Medulla oblongata (tissue), 1 donor: ENCODE data around the gene TBL3.
A peak's percentile ranks its signal among the peaks of the same experiment; 100 is the strongest.
"Not testable (repeated sequence)": the region's sequence is repeated elsewhere in the genome, so short reads cannot be mapped to it uniquely, and the experiment has no call there.

Experiments
- DNase-seq: peaks from one replicate; pipeline ENCODE4 v3.0.0-alpha.2; 2015; ENCODE audit errors: extremely low spot score

Gene TBL3

DNA sequence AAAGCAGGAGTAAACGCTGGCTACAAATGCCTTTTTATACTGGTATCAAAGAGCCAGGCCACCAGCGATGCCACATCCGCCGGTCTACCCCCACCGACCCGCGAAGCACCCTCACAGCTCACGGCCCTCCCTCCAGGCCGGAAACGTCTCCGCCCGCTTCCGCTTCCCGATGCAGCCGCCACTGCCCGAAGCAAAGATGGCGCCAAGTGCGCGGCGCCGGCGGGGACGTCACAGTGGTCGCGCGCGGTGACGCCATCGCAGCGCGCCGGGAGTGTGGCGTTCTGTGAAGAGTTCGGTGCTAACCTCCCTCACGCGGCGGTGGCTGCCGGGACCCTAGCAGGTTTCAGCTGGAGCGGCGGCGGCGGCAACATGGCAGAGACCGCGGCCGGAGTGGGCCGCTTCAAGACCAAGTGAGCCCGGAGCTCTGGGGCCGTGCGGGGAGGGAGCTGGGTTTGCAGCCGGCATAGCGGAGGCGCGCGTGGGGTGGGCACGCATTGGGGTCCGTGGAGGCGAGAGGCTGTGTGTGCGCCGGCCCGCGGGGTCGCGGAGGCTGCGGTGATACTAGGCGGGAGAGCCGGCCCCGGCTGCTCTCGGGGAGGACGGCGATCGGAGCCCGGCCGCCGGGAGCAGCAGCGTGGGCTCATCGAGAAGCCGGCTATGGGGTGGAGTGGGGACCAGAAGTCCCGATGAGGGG lies at the start of gene TBL3:
Gene TBL3, plus strand, starts transcription at position 258 of the 694 bp plus-strand sequence. Its CDS starts 112 bp downstream, at position 370.
- peak; percentile 94 for DNase-seq

DNA sequence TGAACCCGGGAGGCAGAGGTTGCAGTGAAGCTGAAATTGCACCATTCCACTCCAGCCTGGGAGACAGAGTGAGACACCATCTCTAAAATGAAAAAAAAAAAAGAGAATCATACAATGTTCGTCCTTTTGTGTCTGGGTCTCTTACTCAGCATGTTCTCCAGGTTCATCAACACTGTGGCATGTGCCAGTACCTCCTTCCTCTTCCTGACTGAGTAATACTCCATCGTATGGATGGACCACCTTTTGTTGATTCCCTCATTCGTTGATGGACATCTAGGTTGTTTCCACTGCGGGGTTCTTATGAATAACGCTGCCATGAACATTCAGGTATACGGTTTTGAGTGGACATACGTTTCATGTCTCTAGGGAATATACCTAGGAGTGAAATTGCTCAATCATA lies 49.5 kb upstream of the TBL3 start:
- no peak for DNase-seq

DNA sequence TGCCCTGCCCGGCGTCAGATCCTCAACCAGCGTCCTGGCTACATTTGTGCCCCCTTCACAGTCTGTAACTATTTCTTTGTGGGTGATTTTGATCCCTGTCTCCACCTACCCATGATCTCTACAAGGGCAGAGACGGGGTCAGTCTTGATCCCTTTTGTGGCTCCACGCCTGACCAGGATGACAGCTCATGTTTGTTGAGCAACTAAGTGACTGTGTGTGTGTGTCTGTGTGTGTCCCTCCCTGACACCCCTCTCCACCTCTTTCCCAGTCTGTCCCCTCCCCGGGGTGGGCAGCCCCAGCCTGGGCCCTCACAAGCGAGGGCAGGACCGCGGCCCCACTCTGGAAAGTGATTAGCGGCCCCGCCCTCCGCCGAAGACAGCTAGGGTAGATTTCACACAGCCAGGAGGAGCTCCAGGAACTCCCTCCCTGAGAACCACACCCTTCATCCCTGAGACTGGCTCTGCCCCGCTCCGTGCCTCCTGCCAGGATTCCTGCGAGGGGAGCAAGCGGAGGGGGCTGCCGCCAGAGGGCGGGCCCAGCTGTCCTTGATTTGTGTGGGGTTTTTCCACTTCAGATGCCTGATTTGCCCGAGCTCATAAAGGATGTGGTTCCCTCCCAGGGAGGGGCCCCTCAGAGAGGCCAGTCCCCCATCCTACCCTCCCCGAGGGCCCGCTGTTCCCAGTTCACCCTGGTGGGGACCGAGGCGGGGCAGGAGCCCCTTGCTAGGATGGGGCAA lies 48.4 kb upstream of the TBL3 start:
- no peak for DNase-seq

DNA sequence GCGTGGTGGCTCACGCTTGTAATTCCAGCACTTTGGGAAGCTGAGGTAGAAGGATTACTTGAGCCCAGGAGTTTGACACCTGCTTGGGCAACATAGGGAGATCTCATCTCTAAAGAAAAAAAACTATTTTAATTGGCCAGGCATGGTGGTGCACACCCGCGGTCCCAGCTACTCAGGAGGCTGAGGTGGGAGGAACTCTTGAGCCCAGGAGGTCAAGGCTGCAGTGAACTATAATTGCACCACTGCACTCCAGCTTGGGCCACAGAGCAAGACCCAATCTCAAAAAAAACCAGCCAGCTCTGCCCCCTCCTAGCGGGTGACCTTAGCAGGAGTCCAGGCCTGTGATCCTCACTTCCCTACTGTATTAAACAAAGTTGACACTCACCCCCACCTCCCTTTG lies 47.8 kb upstream of the TBL3 start:
- DNase-seq, result no peak

DNA sequence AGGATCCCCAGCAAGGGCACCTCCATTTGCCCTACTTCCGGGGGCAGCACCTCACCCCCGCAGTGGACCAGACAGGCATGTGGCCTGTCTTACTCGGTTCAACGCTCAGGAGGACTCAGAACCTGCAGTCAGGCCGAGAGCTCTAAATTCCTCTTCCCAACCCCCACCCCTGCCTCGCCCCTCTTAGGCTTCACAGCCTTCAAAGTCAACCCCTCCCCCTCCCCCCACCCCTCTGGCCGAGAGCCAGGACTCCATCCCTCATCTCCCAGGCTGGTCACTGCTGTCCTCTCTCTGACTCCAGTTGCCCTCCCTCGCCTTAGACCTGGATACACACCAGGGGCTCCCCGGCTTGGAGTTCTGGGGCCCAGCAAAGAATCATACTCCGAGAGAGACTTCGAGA lies 45.6 kb upstream of the TBL3 start:
- no peak for DNase-seq

DNA sequence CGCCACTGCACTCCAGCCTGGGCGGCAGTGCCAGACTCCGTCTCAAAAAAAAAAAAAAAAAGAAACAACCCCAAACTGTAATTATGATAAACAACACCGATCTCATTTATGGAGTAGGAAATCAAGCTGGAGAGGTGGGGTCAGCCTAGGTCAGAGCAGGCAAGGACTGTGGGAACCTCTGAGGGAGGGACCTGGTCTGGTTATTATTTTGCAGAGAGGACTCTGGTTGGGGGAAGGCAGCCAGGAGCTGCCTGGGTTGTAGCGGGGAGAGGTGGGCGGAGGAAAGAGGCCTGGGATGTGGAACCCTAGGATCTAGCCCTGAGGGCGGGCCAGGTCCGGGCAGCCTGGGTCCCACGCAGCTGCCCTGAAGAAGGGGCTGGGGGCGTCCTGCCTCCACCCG lies 42.7 kb upstream of the TBL3 start:
- DNase-seq, result no peak

DNA sequence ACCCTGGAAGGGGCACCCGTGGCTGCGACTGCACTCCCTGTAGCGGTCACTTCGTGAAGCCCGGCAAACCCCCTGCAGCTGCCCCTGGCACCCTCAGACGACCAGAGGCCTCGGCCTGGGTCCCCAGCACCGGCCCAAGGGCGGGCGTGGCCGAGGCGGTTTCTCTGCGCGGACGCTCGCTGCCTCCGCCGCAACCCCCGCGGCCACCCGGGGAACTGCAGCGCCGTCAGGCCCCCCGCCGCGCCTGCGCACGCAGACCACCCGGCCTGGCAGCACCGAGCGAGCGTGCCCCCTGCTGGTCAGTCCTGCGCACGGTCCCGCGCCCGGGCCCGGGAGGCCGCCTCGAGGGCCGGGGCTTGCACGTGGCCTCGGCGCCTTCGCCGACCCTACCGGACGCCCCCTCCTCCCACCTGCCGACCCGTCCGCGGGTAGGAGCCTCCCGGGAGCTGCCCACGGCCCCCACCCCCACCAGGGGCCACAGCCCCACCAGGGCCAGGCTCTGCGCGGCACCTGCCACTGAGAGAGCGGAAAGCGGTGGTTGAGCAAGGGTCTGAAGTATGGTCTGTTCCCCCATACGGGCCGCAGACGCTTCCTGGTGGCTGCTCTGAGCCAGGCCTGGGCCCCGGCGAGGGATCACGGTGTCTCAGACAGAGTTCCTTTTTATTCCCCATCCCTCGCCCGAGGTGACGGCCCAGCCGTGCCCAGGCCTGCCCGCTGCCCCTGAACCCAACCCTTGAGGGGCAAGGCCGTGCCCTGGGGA lies 42.1 kb upstream of the TBL3 start:
- DNase-seq, result peak; percentile 86

DNA sequence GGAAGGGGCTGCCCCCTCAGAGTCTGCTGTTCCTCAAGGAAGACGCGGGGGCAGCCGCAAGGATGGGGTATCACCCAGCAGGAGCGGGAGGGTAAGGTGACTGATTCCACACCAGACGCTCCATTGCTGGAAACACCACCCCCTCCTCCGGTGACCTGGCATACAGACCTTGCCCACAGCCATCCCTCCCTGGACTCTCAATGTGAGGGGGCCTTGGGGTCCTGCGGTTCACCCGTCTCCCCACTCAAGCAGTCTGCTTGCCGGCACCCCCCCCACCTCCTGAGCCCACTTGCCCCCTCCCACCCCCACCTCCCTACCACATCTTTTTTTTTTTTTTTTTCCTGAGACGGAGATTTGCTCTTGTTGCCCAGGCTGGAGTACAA lies 41.5 kb upstream of the TBL3 start:
- DNase-seq, result no peak

DNA sequence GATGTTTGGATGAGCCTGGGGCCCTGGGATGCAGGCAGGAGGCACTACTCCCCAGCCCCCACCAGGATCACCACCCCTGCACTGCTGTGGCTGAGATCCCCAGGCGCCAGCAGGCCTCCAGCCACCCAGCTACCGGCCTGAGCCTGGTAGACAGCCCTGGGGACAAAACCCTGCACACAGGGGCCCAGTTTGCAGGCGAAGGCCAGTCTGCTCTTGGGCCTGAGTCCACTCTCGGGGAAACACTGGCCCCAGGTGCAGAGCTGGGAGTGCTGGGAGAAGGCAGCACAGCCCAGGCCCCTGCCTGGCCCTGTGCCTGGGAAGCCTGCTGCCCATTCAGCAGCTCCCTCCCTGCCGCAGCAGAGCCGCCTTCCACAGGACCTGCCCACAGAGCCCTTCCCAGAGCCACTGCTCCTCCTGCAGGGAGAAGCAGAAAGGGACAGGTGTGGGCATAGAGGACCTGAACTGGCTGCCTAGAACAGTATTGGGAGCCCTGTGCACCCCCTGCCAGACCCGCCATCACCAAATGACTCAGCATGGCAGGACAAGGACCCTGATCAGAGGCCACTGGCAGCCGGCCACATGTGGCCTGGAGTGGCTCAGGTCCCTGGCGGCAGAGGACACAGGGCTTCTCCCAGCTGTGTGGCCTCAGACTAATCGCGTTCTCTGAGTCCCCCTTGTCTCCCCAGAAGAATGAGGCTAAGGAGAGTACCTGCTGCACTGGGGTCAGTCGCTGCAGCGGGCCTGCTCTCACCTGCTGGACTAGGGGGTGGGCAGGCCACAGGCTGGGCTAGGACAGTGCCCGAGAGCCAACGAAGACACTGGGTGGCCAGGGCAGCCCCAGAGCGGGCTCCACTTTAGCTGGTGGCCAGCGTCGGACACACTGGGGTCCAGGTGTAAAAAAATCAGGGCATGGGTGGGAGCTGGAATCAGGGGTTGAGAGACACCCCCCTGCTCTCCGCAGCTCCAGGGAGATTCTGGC lies 39.5 kb upstream of the TBL3 start:
- no peak for DNase-seq

DNA sequence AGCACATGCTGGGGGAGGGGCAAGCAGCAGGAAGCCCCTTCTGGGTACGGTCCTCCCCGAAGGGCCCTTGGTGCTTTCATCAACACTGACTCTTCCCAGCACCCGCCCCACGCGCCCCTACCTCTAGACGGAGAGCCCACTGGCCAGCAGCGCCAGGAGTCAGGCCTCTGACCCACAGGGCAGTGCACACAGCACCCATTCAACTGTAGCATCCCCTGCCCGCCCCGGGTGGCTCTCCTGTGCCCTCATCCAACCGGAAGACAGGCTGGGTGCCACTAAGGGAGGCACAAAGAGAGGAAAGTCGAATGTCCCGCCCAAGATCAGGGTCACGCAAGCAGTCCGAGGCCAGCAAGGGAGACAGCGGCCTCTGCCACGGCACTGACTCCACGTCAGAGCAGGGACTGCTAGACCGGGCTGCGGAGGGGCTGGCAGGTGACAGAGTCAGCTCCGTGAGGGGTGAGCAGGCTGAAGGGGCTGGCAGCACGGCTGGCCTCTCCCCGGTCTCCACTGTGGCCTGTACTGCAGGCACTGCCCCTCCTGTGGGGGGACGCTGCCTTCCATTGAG lies 38.7 kb upstream of the TBL3 start:
- DNase-seq, result no peak

DNA sequence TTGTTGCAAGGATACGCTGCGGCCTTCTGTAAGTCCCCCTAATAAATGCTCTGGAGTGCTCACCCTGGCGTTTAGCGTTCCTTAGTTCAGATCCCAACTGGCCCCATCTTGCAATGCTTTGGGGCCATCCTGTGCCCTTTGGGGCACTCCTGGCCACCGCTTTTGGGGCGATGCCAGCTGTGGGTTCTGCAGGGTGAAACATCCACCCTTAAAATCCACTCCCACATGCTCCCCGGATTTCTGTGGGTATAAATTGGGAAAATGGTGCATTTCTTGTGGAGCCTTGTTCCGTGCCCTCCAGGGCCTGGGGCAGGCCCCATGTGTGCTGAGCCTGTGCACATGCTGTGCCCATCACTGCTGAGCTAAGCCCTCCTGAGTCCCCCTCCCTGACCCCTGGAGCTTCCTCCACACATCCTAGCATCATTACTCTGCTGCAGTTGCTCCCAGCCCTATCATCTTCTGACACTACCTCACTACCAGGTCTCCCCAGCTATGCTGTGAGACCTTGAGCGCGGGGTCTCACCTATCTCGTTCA lies 34.8 kb upstream of the TBL3 start:
- DNase-seq, result no peak

DNA sequence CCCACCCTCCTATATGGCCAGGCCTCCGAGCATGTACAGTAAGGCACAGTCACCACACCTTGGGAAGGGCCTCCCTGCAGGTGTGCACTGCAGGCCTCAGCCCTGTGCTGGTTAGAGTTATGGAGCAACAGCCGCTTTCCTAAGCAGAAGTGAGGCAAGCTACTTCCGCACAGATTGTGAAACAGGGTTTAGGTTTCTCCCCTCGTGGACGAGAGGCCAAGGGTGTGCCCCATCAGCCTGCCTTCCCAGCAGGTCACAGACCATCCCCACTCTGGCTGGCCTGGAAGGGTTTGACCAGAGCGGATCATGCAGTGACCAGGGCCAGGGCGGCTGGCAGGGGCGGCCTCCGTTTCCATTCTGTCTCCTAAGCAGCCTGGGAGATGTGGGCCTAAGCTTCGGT lies 33.5 kb upstream of the TBL3 start:
- DNase-seq, result peak; percentile 19

DNA sequence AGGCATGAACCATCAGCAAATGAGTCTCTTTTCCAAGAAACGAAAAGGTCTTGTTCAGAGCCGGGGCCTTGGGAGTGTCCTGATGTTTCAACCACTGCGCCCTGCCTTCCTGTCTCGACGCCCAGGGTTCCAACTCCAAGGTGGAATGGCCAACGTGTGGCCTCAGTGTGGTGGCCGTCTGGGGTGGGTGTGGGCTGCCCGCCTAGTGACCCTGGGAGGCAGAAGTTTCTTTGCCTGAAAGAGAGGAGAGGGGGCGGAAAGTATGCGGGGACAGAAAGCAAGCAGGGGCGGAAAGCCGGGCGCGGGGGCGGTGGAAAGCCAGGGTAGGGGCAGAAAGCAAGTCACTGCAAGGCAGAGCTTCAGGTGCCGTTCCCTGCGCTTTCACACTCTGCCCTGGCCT lies 32.9 kb upstream of the TBL3 start:
- DNase-seq, result no peak

DNA sequence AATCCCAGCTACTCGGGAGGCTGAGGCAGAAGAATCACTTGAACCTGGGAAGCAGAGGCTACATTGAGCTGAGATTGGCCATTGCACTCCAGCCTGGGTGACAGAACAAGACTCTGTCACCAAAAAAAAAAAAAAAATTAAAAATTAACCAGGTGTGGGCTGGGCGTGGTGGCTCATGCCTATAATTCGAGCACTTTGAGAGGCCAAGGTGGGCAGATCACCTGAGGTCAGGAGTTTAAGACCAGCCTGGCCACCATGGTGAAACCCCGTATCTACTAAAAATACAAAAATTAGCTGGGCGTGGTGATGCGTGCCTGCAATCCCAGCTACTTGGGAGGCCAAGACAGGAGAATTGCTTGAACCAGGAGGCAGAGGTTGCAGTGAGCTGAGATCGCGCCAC lies 32.0 kb upstream of the TBL3 start:
- DNase-seq, result not testable (repeated sequence)

DNA sequence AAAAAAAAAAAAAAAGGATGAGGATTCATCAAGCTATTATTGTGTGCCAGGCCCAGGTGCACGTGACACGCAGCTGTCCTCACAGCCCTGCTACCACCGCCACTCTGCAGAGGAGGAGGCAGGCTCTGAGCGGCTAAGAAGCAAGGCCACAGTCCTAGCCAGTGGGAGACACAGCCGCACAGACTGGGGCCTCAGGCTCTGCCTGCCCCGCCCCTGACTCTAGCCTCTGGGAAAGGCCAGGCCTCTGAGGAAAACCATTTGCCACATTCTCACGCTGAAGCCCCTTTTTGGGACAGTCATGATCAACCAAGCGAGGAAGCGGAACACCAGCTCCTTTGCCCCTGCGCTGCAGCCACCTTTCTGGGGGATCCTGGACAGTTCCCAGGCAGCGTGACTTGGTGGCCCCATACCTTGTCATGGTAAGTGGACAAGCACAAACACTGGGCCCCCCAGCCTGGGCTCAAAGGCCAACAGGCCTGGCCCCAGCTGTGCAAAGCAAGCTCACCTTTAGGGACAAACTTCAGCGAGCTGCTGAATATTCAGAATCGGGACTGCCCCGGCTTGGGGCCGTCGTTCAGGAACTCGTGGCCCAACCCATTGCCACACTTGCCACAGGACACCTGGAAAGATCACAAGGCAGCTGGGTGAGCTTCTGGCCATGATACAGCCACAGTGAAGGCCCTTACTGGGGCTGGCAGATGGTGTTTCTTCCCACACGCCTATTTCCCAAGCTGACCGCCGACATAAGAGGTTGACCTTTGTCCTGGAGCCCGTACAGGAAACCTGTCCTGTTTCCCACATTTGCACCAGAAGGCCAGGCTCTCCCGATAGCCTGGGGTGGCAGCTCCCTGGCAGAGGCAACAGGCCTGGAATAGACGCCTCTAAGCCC lies 31.3 kb upstream of the TBL3 start:
- no peak for DNase-seq

DNA sequence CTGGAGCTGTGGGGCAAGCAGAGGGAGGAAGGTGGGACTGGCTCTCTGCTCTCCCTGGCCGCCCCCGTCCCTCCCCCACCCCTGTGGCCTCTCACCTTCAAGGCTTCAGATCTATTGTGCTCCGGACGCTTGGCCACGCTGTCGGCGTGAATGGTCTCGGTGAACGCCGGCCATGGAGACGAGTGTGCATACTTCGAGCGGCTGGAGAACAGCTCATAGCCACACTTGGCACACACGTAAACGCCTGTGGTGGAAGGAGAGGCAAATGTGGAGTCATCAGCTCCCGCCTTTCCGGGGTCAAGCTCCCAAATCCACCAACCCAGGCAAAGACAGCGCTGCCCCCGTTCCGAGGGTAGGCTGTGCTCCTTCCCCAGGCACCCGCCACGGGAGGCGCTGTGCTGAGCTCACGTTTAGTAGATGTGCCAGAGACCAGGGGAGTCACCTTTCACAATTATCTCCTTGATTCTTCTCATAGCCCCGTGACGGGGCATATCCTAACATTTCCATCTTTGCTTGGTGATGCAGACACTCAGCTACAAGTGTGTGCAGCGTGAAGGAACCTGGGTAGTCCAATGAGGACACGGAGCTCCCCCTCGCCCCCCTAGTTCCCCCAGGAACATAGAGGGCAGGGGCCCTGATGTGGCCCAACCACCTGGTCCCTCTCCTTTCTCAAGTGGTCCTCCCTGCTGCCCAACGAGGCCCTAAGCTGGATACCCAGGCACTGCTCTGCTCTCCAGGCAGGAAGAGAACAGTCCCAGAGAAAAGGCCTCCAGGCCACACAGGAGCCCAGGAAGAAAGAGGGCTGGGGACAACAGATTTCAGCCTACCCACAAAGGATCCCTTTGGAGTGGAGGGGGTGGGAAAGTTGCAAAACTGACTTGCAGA lies 30.4 kb upstream of the TBL3 start:
- no peak for DNase-seq

DNA sequence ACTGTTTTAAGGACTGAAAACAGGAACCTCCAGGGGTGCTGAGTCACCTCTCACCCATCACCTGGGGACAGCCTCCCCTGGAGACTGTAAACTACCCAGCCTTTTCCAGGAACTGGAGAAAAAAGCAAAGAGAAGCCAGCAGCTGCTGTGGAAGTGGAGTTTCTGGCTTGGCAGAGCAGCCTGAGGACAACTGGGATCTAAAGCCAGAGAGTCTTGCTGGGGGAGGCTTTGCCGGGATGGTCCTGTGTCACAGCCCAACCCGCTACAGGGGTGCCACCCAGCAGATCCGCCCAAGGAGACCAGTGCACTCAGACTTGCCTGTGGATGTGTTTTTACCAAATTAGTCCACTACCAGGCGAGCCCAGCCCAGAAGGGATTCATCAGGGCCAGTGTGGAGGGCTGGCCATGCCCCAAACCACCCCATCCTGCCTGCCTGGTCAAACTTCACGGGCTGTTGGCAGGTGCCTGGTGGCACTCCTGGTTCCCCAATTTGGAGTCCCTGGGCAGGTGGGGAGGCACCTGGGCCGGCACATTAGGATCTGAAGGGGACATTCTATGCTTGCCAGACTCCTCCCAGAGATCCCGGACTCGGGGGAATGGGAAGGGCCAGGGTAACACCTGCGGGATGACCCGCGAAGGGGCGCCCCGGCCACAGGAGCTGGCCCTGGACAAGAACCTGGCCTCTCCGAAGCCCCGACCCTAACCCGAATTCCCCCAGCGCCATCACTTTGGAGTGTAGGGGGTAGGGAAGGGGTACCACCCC lies 29.6 kb upstream of the TBL3 start:
- DNase-seq, result no peak
